K562 (cell line): ENCODE data around the gene TMEM167A. TPM values are rescaled to one million over a fixed set of nuclear protein-coding genes. Genes with fewer than 3 reads are reported as not detected.

Source experiments
- ATAC-seq: fragments of 200-7000 bp; cut with Tn5 transposase; 3 replicates; pipeline ENCODE4 v1.9.1; 2020; ENCODE audit warnings: moderate library complexity
- BruUV-seq: library from RNA; stranded (reverse); fragments of 400-500 nt; replicated peaks from 2 replicates; lab custom pipeline; 2021; lab: Mats Ljungman, UMichigan
- CTCF ChIA-PET: fragments of 300-600 bp; formaldehyde crosslinking; extraction: SDS; loops from one replicate; lab custom pipeline; 2021; ENCODE audit warnings: low intra/inter-chr PET ratio; lab: Yijun Ruan, JAX
- POLR2A ChIA-PET: fragments of 300-600, 350-650 bp; sonication (Branson Sonifier 250); formaldehyde crosslinking; extraction: SDS; loops from one replicate; lab custom pipeline; 2021; ENCODE audit warnings: antibody characterized with exemption, inconsistent platforms; lab: Yijun Ruan, JAX
- DNase-seq, 4 experiments: peaks; one replicate each; pipeline versions ENCODE4 v3.0.0 to v3.0.0-alpha.2; 2011 to 2018; ENCODE audit warnings: low spot score in 3 of 4, mixed read lengths in 3 of 4; ENCODE audit errors: extremely low read depth in 1 of 4
- FAIRE-seq: peaks from 2 replicates; lab custom pipeline; 2011; peaks lifted over from hg19 to GRCh38; lab: Jason Lieb, UNC
- H2AFZ ChIP-seq: 2 replicates; pipeline ENCODE4 v1.6.0; 2011; ENCODE audit warnings: low read depth, low read length, control low read depth, inconsistent platforms
- H3K27ac ChIP-seq: fragments of 200-600 bp; 3 replicates; pipeline ENCODE4 v1.8.0; 2011; ENCODE audit warnings: low read depth, mild to moderate bottlenecking, control low read depth, inconsistent platforms, low read length, moderate library complexity, mixed read lengths; ENCODE audit errors: extremely low read depth
- H3K27me3 ChIP-seq, 2 experiments: fragments of 300-600 bp in 1 of 2; 2 replicates in 1 of 2; 3 replicates in 1 of 2; pipeline versions ENCODE4 v1.6.0 to v1.8.0; 2011; ENCODE audit warnings: inconsistent platforms in 2 of 2, low read length in 2 of 2, mild to moderate bottlenecking in 1 of 2, mixed read lengths in 1 of 2, moderate library complexity in 1 of 2; ENCODE audit not compliant: control insufficient read depth in 2 of 2, insufficient read depth in 2 of 2
- H3K36me3 ChIP-seq: fragments of 300-600 bp; 3 replicates; pipeline ENCODE4 v1.8.0; 2011; ENCODE audit warnings: mild to moderate bottlenecking, low read length, inconsistent platforms; ENCODE audit not compliant: control insufficient read depth, insufficient read depth
- H3K4me1 ChIP-seq, 2 experiments: fragments of 200-600 bp in 1 of 2; replicated peaks in 1 of 2; 2 replicates in 1 of 2; 3 replicates in 1 of 2; pipeline versions ENCODE4 v1.5.1 to v1.8.0; 2011; ENCODE audit warnings: inconsistent platforms in 2 of 2, low read length in 2 of 2, mild to moderate bottlenecking in 1 of 2, mixed read lengths in 1 of 2, moderate library complexity in 1 of 2; ENCODE audit not compliant: control insufficient read depth in 2 of 2, insufficient read depth in 2 of 2
- H3K4me2 ChIP-seq: 2 replicates; pipeline ENCODE4 v1.6.1; 2011; ENCODE audit warnings: low read length, control low read depth, inconsistent platforms, mixed read lengths; ENCODE audit not compliant: insufficient read depth
- H3K4me3 ChIP-seq: fragments of 200-600 bp; sonication (generic), shearing (Covaris generic); 2 replicates; pipeline ENCODE4 v1.5.1; 2016; ENCODE audit warnings: control low read depth, inconsistent platforms
- H3K79me2 ChIP-seq: fragments of 200-600 bp; 3 replicates; pipeline ENCODE4 v1.8.0; 2011; ENCODE audit warnings: low read length, inconsistent platforms; ENCODE audit not compliant: control insufficient read depth, insufficient read depth
- H3K9ac ChIP-seq, 2 experiments: 2 replicates each; pipeline versions ENCODE4 v1.6.0 to v1.6.1; 2011; ENCODE audit warnings: low read depth in 2 of 2, low read length in 2 of 2, control low read depth in 1 of 2, inconsistent platforms in 1 of 2, mild to moderate bottlenecking in 1 of 2, mixed read lengths in 1 of 2; ENCODE audit not compliant: insufficient read depth in 1 of 2
- H3K9me1 ChIP-seq: one replicate; pipeline ENCODE4 v1.6.0; 2011; ENCODE audit warnings: inconsistent platforms, mild to moderate bottlenecking, low read length, moderate library complexity; ENCODE audit not compliant: control insufficient read depth, insufficient read depth
- H3K9me3 ChIP-seq: replicated peaks from 2 replicates; pipeline ENCODE4 v1.5.1; 2011; ENCODE audit warnings: low read depth, low read length, inconsistent platforms; ENCODE audit not compliant: control insufficient read depth, insufficient read depth
- H4K20me1 ChIP-seq: replicated peaks from 2 replicates; pipeline ENCODE4 v1.6.1; 2011; ENCODE audit warnings: low read length, inconsistent platforms, mixed read lengths; ENCODE audit not compliant: control insufficient read depth, insufficient read depth
- GATA2 ChIP-seq: sonication (generic); formaldehyde crosslinking; IDR thresholded peaks from 2 replicates; pipeline ENCODE4 v1.4.0; 2020; ENCODE audit warnings: mild to moderate bottlenecking, missing genetic modification reagents
- HMG20B ChIP-seq: fragments of 250-450 bp; sonication (Bioruptor Pico); IDR thresholded peaks from 2 replicates; pipeline ENCODE4 v1.5.0; 2021; ENCODE audit warnings: mild to moderate bottlenecking
- RFX5 ChIP-seq: IDR thresholded peaks from 2 replicates; pipeline ENCODE4 v1.6.1; 2011; ENCODE audit warnings: low read depth, mild to moderate bottlenecking, improper control_type of control experiment, low read length
- RUNX1 ChIP-seq: sonication (generic); IDR thresholded peaks from 2 replicates; pipeline ENCODE4 v1.6.1; 2016; ENCODE audit warnings: antibody characterized with exemption, low read depth
- ZFPM2 ChIP-seq: fragments of 250-450 bp; sonication (Bioruptor Pico); IDR thresholded peaks from 2 replicates; pipeline ENCODE4 v1.5.1; 2022; ENCODE audit warnings: mild to moderate bottlenecking
- ZNF384 ChIP-seq: IDR thresholded peaks from 2 replicates; pipeline ENCODE4 v1.6.1; 2012; ENCODE audit warnings: low read depth, low read length, improper control_type of control experiment
- WGBS: fragments of 100-300 bp; shearing (Covaris generic); methylation state at CpG from one replicate; pipeline ENCODE4 v1.1.6; 2016; ENCODE audit warnings: low coverage, mixed read lengths; ENCODE audit not compliant: insufficient coverage; ENCODE audit errors: missing lambda C conversion rate; 5-methylcytosine and 5-hydroxymethylcytosine counted together
- in situ Hi-C: fragments of 300-500 bp; cut with MboI; formaldehyde crosslinking; loops from 4 replicates; pipeline ENCODE4 v1.15.0; 2018; ENCODE audit warnings: inconsistent platforms, mixed read lengths
- intact Hi-C: fragments of 100-400 bp; cut with micrococcal nuclease; formaldehyde crosslinking; loops from 2 replicates; pipeline ENCODE4 v1.14.2; 2022
- polyA plus RNA-seq, 8 experiments: library from polyadenylated mRNA; depleted of rRNA in 4 of 8; stranded (reverse) in 5 of 8; unstranded in 3 of 8; fragments of >200 nt; fragmentation: Nextera tagmentation in 2 of 8; fragmentation: Illumina TruSeq in 1 of 8; extraction: Ambion mirVana in 2 of 8; extraction: Trizol in 1 of 8; gene quantifications; 2 replicates each; pipeline versions ENCODE4 v1.2.1 to v1.2.3, GENCODE V29; 2011 to 2014; ENCODE audit warnings: inconsistent platforms in 1 of 8, missing spikeins in 1 of 8
- total RNA-seq, 7 experiments: library from RNA; depleted of rRNA in 6 of 7; stranded (reverse); fragments of >200 nt in 6 of 7; fragmentation: Illumina TruSeq in 2 of 7; extraction: Trizol in 2 of 7; gene quantifications; 2 replicates each; pipeline versions ENCODE4 v1.2.1 to v1.2.3, GENCODE V29; 2011 to 2021; ENCODE audit warnings: low replicate concordance in 1 of 7
- TF ChIP-seq, protein P1 (sequence below): fragments of 200-800 bp; sonication (Bioruptor generic); IDR thresholded peaks from 2 replicates; pipeline ENCODE4 v1.6.1; 2017; ENCODE audit warnings: missing genetic modification characterization, missing compliant biosample characterization
- TF ChIP-seq, protein P2 (sequence below): fragments of 250-450 bp; sonication (Bioruptor Pico); IDR thresholded peaks from 2 replicates; pipeline ENCODE4 v1.6.1; 2021; ENCODE audit warnings: mild to moderate bottlenecking

The TMEM167A gene
- total and polyA plus RNA-seq, 9 of the 15 experiments (the other 6 are each of a cell fraction or from before 2014, with no cell fraction given), result 35.3 to 458 (median 110) TPM

DNA sequence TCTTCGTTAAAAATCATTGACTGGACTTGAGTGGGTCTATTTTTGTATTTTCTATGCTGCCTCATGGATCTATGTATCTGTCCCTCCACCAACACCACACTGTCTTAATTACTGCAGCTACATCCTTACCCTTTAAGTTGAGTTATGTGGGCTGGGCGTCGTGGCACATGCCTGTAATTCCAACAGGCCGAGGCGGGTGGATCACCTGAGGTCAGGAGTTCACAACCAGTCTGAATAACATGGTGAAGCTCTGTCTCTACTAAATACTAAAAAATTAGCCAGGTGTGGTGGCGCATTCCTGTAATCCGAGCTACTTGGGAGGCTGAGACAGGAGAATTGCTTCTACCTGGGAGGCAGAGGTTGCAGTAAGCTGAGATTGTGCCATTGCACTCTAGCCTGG is 48.4 kb upstream of the TMEM167A start:
- no peaks in the 10 kb centered on the region for H3K9me1 ChIP-seq
- ATAC-seq (no peak), FAIRE-seq (no peak), DNase-seq (no peak)
- H3K79me2 ChIP-seq, result no peaks in the 10 kb centered on the region
- H3K36me3 ChIP-seq, result no peaks in the 10 kb centered on the region; the same call in 2 of the 3 replicates
- no TSS peak for BruUV-seq
- no peak overlapping the region for H3K4me2 ChIP-seq
- no peaks in the 10 kb centered on the region for H3K9me3 ChIP-seq
- H3K27ac ChIP-seq, result no peak overlapping the region
- no peaks in the 10 kb centered on the region for H3K4me1 ChIP-seq
- TF ChIP-seq RUNX1 (no peak), RFX5 (no peak), ZNF384 (no peak)
- TF ChIP-seq, protein P1, sequence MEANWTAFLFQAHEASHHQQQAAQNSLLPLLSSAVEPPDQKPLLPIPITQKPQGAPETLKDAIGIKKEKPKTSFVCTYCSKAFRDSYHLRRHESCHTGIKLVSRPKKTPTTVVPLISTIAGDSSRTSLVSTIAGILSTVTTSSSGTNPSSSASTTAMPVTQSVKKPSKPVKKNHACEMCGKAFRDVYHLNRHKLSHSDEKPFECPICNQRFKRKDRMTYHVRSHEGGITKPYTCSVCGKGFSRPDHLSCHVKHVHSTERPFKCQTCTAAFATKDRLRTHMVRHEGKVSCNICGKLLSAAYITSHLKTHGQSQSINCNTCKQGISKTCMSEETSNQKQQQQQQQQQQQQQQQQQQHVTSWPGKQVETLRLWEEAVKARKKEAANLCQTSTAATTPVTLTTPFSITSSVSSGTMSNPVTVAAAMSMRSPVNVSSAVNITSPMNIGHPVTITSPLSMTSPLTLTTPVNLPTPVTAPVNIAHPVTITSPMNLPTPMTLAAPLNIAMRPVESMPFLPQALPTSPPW (CRISPR knock-in tag), result no peak
- 73% methylated on average over 7 of the region's 7 CpGs for WGBS
- intact Hi-C loops (no loop called here), in situ Hi-C loops (no loop called here)
- ChIA-PET CTCF (no interaction called here), POLR2A (no interaction called here)
- H4K20me1 ChIP-seq, result no peaks in the 10 kb centered on the region
- H3K27me3 ChIP-seq, result no peaks in the 10 kb centered on the region
- H3K9ac ChIP-seq, result no peak overlapping the region
- no peak overlapping the region for H2AFZ ChIP-seq
- H3K4me3 ChIP-seq, result no peak overlapping the region

DNA sequence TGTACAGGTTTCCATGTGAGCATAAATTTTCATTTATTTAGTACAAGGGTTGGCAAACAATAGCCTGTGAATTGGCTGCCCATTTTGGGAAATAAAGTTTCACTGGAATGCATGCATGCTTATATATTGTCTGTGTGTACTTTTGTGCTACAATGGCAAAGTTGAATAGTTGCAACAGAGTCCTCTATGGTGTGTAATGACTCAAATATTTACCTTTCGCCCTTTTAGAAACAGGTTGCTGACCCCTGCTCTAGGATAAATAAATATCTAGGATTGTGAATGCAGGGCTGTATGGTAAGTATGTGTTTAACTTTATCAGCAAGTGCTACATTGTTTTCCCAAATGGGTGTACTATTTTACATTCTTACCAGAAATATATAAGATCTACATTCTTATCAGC is 47.4 kb upstream of the TMEM167A start:
- FAIRE-seq, result no peak
- H3K27me3 ChIP-seq, result no peaks in the 10 kb centered on the region
- TF ChIP-seq ZFPM2 (CRISPR knock-in tag), result no peak
- TF ChIP-seq, protein P2, sequence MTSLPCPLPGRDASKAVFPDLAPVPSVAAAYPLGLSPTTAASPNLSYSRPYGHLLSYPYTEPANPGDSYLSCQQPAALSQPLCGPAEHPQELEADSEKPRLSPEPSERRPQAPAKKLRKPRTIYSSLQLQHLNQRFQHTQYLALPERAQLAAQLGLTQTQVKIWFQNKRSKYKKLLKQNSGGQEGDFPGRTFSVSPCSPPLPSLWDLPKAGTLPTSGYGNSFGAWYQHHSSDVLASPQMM (CRISPR knock-in tag), result no peak
- no peak for TF ChIP-seq HMG20B (CRISPR knock-in tag)
- TF ChIP-seq GATA2 (CRISPR knock-in tag), result no peak
- H3K27ac ChIP-seq, result no peak overlapping the region
- ChIA-PET POLR2A (no interaction called here), CTCF (no interaction called here)
- H3K9me3 ChIP-seq, result no peaks in the 10 kb centered on the region
- no peaks in the 10 kb centered on the region for H4K20me1 ChIP-seq
- no peaks in the 10 kb centered on the region for H3K4me1 ChIP-seq
- no peak overlapping the region for H3K9ac ChIP-seq
- H3K79me2 ChIP-seq, result no peaks in the 10 kb centered on the region
- H3K9me1 ChIP-seq, result no peaks in the 10 kb centered on the region
- BruUV-seq, result no TSS peak
- DNase-seq, result no peak
- 79% methylated on average over 1 of the region's 1 CpG for WGBS
- intact Hi-C loops (no loop called here), in situ Hi-C loops (no loop called here)
- H2AFZ ChIP-seq, result no peak overlapping the region
- H3K36me3 ChIP-seq, result no peaks in the 10 kb centered on the region; the same call in 2 of the 3 replicates
- H3K4me2 ChIP-seq, result no peak overlapping the region
- no peak for ATAC-seq
- no peak overlapping the region for H3K4me3 ChIP-seq
